D341Med (cell line): Measurements from ENCODE around the gene FBXL17.

Experiments
- DNase-seq: peaks from one replicate; pipeline ENCODE4 v3.0.0; 2012; ENCODE audit warnings: low spot score

Gene FBXL17

GRCh38 chr5:108249785-108250426 lies 132.0 kb downstream of the FBXL17 start:
- no peak for DNase-seq

- no peak for DNase-seq
These were observed 132.7 kb downstream of the FBXL17 start for GRCh38 chr5:108249095-108249784.

DNA sequence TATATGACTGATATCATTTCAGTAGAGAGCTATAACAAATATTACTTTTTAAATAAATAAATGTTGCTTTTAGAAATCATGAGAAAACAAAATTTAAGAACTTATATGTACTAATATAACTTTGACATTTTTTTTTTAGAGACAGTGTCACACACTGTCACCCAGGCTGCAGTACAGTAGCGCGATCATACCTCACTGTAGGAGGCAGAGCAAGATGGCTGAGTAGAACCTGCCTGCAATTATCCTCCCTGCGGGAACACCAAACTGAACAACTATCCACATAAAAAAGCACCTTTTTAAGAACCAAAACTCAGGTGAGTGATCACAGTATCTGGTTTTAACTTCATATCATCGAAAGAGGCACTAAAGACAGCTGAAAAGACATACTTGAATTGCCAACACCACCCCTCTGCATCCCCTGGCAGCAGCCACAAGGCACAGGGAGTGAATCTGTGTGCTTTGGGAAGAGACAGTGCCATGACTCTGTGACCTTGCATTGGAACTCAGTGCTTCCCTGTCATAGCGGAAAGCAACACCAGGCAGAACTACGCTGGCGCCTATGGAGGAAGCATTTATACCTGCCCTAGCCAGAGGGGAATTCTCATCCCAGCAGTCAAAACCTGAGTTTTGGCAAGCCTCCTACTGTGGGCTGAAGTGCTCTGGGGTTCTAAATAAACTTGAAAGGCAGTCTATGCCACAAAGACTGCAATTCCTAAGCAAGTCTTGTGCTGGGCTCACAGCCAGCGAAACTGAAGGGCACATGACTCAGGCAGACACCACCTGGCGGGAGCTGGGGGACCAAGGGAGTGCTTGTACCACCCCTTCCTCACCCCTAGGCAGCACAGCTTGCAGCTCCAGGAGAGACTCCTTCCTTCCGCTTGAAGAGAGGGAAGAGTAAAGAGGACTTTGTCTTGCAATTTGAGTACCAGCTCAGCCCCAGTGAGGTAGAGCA lies 142.7 kb downstream of the FBXL17 start:
- DNase-seq, result no peak

DNA sequence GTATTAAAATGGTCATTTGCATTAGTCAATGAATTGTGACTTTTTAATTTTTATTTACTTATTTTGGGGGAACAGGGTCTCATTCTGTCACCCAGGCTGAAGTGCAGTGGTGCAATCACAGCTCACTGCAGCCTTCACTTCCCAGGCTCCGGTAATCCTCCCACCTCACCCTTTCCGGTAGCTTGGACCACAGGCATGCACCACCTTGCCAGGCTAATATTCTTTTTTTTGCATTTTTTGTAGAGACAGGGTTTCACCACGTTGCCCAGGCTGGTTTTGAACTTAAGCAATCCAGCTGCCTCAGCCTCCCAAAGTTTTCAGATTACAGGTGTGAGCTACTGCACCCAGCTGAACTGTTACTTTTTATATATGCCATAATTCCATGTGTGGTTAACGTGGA lies 143.4 kb downstream of the FBXL17 start:
- DNase-seq, result no peak

DNA sequence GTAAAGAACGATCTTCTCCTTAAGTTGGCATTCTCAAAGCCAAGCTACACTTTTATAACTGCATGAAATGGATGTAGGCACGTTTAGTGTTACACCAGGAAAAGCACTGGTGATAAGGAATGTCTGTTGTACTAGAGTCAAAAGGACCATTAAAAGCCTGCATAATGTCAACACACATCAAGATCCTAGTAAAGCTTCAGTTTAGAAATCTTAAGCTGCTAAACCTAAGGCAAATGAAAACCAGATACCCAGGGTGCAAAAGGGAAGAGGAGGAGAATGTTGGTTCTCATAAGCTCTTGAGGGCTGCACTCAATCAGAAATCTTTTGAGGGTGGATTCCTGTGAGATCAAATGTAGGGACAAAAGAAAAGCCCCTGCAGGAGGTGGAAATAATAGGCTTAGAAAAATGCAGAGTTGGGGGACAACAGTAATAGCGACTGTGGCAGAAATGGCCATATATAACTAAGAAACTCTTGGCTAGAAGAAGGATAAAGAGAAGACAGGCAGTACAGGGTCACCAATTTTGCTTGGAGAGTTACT lies 148.2 kb downstream of the FBXL17 start:
- no peak for DNase-seq

DNA sequence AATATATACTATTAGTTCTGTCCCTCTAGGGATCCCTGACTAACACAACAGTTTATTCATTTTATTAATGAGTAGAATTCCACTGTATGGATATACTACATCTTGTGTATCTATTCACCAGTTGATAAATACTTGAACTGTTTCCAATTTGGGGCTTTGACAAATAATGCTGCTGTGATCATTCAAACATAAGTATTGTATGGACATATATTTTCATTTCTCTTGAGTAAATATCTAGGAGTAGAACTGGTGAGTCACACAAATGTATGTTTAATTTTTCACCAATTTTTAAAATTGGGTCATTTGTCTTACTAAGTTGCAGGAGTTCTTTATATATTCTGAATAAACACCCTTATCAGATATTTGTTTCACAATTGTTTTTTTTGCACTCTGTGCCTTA lies 149.1 kb downstream of the FBXL17 start:
- DNase-seq, result no peak

DNA sequence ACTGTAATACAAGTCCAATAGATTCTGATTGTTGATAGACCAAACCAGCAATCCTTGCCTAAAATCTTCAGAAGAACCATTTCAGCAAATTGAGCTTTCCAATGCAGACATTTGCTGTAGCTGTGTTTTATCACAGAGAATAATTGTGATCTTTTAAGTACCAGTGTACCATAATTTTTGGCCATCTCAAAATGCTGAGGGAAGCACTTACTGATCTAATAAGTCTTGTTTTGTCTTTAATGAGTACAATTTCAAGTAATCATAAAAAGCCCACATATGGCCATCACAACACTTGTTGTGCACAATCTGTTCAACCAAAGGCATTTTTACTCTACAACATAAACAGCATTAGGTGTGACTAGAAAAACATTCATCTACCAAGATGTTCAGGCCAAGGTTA lies 159.9 kb downstream of the FBXL17 start:
- no peak for DNase-seq

DNA sequence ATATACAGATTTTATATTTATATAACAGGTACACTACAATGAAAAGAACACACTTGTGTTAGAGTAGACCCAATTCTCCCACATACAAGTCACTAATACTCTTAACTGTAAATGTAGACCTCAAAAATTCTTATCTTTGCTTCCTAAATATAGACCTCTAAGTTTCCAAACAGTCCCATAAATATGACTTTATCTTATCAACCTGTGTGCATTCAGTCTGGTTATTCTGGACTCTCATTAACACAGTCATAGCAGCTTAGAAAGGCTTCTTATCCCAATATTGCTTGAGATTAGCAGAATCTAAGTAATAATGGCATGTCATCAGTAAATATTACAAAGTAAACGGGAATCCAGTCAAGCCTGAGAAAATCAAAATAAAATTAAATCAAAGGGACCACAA lies 161.1 kb downstream of the FBXL17 start:
- no peak for DNase-seq

GRCh38 chr5:108216890-108217289 lies 165.0 kb downstream of the FBXL17 start:
- DNase-seq, result no peak

DNA sequence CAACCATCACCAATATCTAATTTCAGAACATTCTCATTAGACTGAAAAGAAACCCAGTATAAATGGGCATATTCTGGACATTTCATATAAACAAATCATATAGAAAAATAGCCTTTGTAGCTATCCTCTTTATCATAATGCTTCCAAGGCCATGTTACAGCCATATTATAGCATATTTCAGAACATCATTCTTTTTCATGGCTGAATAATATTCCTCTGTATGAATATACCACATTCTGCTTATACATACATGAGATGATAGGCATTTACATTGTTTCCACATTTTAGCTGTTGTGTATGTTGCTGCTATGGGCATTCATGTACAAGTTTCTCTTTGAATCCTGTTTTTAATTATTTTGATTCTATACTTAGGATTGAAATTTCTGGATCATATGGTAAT lies 167.0 kb downstream of the FBXL17 start:
- no peak for DNase-seq

- DNase-seq, result no peak
These were observed 169.0 kb downstream of the FBXL17 start for GRCh38 chr5:108212775-108213346.

DNA sequence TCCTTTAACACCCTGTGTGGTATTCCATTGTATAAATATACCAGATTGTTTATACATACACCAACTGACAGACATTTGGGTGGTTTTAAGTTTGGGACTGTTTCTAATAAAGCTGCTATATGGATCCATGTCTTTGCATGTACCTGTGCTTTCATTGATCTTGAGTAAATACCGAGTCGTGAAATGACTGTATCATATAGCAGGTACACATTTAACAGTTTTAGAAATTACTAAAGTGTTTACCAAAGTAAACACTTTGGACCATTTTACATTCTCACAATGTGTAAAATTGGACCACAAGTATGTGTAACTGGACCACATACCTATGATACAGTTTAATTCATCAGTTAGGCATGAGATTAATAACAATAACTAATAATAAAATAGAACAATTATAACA lies 175.2 kb downstream of the FBXL17 start:
- DNase-seq, result no peak

DNA sequence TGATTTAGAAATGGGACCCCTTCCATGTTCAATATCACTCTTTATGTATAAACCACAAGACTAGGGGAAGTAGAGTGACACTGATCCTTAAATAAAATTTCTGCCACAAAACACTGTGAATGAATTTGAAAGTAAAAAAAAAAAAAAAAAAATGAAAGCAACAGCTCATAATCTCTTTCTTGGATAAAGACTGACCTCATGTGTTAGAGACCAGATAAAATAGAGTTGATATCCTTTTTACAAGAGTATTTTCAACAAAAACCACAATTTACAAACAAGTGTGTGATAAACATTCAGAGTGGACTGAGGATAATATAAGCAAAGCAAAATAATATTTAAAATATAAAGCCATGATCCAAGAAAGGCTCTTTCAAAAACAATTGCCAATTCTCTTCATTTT lies 180.2 kb downstream of the FBXL17 start:
- DNase-seq, result no peak

DNA sequence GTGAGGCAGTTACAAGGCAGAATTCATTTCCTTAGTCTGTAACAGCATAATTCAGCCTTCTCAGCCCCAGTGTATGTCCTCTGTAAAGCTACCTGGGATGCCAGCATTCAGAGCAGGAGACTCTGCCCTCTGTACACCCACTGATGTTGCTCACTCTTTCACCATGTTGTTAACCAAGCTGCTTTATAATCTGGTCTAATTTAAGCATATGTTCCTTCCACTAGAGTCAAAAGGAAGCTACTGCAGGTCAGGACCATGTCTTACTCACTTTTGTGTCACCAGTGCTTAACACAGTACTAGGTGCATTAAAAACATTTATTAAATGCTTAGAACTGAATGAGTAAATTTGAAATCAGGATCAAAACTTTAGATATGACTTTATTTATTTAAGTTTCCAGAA lies 185.6 kb downstream of the FBXL17 start:
- DNase-seq, result no peak

GRCh38 chr5:108193021-108193795 lies 188.7 kb downstream of the FBXL17 start:
- peak; percentile 67 for DNase-seq

DNA sequence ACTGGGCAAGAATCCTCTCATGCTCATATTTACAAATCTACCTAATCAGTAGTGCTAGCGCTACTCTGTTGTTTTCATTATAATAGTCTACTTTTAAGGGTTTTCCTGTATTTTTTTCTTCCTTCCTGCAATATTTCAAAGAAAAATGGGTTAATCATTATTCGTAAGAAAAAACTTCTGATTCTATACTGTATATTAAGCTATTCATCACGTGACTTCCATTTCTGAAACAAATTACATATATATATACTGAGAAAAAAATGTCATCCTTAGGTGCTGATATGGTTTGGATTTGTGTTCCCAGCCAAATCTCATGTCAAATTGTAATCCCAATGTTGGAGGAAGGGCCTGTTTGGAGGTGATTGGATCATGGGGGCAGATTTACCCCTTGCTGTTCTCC lies 197.0 kb downstream of the FBXL17 start:
- DNase-seq, result no peak

GRCh38 chr5:108181975-108182374 lies 199.9 kb downstream of the FBXL17 start:
- DNase-seq, result no peak

- no peak for DNase-seq
These were observed 207.6 kb downstream of the FBXL17 start for GRCh38 chr5:108174286-108174685.

DNA sequence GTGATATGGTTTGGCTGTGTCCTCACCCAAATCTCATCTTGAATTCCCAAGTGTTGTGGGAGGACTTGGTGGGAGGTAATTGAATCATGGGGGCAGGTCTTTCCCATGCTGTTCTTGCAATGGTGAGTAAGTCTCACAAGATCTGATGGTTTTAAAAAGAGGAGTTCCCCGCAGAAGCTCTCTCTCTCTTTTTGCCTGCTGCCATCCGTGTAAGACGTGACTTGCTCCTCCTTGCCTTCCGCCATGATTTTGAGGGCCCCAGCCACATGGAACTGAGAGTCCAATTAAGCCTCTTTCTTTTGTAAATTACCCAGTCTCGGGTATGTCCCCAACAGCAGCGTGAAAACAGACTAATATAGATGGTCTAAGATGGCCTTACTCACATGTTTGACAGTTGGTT lies 210.1 kb downstream of the FBXL17 start:
- no peak for DNase-seq

DNA sequence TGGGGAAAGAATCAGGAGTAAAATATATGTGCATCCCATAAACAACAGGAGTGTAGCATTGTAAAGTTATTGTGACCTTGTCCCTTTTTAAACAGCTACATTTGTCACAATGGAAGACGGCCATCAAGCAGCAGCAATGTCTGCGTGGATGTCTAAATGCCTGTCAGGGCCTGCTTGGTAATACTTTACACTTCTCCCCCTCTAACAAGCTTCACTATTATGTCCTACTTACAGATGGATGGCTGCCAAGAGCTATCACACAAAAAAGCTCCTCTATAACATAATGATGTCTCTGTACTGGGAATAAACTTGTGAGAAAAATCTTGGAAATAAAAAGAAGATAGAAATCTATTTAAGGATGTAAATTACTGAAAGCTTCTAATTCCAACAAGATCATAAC lies 213.0 kb downstream of the FBXL17 start:
- DNase-seq, result no peak

- no peak for DNase-seq
These were observed 214.7 kb downstream of the FBXL17 start for GRCh38 chr5:108167174-108167573.

DNA sequence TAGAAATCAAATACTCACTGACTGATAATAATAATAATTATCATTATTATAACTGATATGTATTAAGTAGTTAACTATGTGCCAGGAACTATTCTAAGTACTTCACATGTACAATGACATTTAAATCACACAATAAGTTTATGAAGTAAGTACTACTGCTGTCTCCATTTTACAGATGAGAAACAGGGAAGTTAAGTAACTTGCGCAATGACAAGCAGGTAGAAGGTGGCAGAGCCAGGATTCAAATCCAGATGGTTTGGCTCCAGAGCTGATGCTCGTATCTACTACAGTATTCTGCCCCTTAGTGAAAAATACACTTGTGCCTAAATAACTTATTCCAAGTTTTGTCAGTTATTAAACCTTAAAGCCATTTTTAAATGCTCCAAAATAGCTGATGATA lies 217.3 kb downstream of the FBXL17 start:
- no peak for DNase-seq
